ENCODE data around the gene ARHGAP6.
"Not testable (repeated sequence)": the region's sequence is repeated elsewhere in the genome, so short reads cannot be mapped to it uniquely, and the experiment has no call there.

The ARHGAP6 gene

GRCh38 chrX:11540532-11541377 is 125.0 kb downstream of the ARHGAP6 start:
- H3K9me3 ChIP-seq (ENCODE audit: control insufficient read depth, insufficient read depth, low read length): no peaks in the 10 kb centered on the region
- no peaks in the 10 kb centered on the region for H3K36me3 ChIP-seq (ENCODE audit: insufficient read depth, low read length)
- H3K4me1 ChIP-seq (ENCODE audit: insufficient read depth, low read length): no peaks in the 10 kb centered on the region
- no peak overlapping the region for H3K9ac ChIP-seq (ENCODE audit: low read depth, low read length)

- Histone ChIP-seq H3K36me3 (ENCODE audit: insufficient read depth, low read length) (no peaks in the 10 kb centered on the region), H3K4me1 (ENCODE audit: insufficient read depth, low read length) (no peaks in the 10 kb centered on the region), H3K9ac (ENCODE audit: low read depth, low read length) (no peak overlapping the region), H3K9me3 (ENCODE audit: control insufficient read depth, insufficient read depth, low read length) (no peaks in the 10 kb centered on the region)
These were observed 128.6 kb downstream of the ARHGAP6 start for GRCh38 chrX:11537141-11537540.

GRCh38 chrX:11535156-11535919 is 130.4 kb downstream of the ARHGAP6 start:
- H3K36me3 ChIP-seq (ENCODE audit: insufficient read depth, low read length): no peaks in the 10 kb centered on the region
- no peak overlapping the region for H3K9ac ChIP-seq (ENCODE audit: low read depth, low read length)
- H3K4me1 ChIP-seq (ENCODE audit: insufficient read depth, low read length): no peaks in the 10 kb centered on the region
- no peaks in the 10 kb centered on the region for H3K9me3 ChIP-seq (ENCODE audit: control insufficient read depth, insufficient read depth, low read length)

DNA sequence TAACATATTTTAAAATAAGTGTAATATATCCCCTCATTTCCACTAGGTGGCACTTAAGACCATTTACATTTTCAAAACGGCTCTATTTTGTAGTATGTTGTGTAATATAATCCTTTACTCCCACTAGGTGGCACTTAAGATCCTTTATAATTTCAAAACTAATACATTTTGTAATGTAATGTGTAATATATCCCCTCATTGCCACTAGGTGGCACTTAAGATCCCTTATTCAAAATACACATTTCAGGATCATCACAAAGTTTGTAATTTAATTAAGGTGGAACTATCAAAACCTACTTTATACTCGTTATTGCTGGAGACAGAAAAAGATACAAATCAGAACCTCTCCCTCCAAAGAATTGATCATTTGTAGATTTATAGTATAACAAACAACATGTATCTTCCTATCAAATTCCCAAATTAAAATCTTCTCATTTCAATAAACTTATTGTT is 132.5 kb downstream of the ARHGAP6 start:
- no peaks in the 10 kb centered on the region for H3K36me3 ChIP-seq (ENCODE audit: insufficient read depth, low read length)
- no peaks in the 10 kb centered on the region for H3K4me1 ChIP-seq (ENCODE audit: insufficient read depth, low read length)
- H3K9ac ChIP-seq (ENCODE audit: low read depth, low read length): no peak overlapping the region
- no peaks in the 10 kb centered on the region for H3K9me3 ChIP-seq (ENCODE audit: control insufficient read depth, insufficient read depth, low read length)

- no peaks in the 10 kb centered on the region for H3K4me1 ChIP-seq (ENCODE audit: insufficient read depth, low read length)
- H3K9me3 ChIP-seq (ENCODE audit: control insufficient read depth, insufficient read depth, low read length): no peaks in the 10 kb centered on the region
- no peak overlapping the region for H3K9ac ChIP-seq (ENCODE audit: low read depth, low read length)
- no peaks in the 10 kb centered on the region for H3K36me3 ChIP-seq (ENCODE audit: insufficient read depth, low read length)
These were observed 133.2 kb downstream of the ARHGAP6 start for GRCh38 chrX:11532291-11533078.

DNA sequence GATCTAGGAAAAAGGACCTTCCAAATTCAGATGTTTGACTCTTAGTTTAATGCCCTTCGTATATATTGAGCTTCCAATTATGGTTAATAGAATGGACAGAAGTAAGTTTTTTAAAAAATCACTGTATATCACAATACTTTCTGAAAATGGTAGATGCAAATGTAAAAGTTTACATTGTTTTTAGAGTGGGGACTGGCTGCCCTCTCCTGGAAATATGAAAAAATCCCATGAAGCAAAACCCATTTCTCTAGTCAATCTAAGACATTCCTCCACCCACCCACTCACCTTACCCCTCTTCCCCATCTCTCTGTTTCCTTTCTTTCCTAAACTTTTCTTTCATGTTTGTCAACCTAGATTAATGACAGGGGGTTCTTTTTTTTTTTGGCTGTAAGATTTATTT is 134.5 kb downstream of the ARHGAP6 start:
- no peaks in the 10 kb centered on the region for H3K36me3 ChIP-seq (ENCODE audit: insufficient read depth, low read length)
- no peaks in the 10 kb centered on the region for H3K9me3 ChIP-seq (ENCODE audit: control insufficient read depth, insufficient read depth, low read length)
- H3K4me1 ChIP-seq (ENCODE audit: insufficient read depth, low read length): no peaks in the 10 kb centered on the region
- no peak overlapping the region for H3K9ac ChIP-seq (ENCODE audit: low read depth, low read length)

GRCh38 chrX:11530621-11531020 is 135.1 kb downstream of the ARHGAP6 start:
- Histone ChIP-seq H3K36me3 (ENCODE audit: insufficient read depth, low read length) (no peaks in the 10 kb centered on the region), H3K9ac (ENCODE audit: low read depth, low read length) (no peak overlapping the region), H3K4me1 (ENCODE audit: insufficient read depth, low read length) (no peaks in the 10 kb centered on the region), H3K9me3 (ENCODE audit: control insufficient read depth, insufficient read depth, low read length) (no peaks in the 10 kb centered on the region)

DNA sequence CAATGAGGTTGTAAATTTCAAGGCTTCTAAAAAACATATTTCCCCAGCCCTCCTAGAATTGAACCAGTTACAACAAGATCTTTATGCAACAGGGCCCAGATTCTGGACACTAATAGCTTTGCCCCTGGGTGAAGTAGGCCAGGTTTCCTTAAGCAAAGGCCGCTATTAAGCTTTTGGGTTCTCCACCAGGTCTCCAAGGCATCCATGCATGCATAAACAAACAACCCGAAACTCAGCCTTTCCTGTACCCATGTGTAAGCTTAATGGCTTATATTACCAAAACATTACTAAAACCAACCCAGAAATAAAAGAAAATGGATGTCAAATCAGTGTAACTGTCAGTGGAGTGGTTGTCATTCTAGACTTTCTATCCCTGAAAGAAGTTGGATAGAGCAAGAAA is 137.1 kb downstream of the ARHGAP6 start:
- H3K9me3 ChIP-seq (ENCODE audit: control insufficient read depth, insufficient read depth, low read length): no peaks in the 10 kb centered on the region
- no peak overlapping the region for H3K9ac ChIP-seq (ENCODE audit: low read depth, low read length)
- H3K36me3 ChIP-seq (ENCODE audit: insufficient read depth, low read length): no peaks in the 10 kb centered on the region
- no peaks in the 10 kb centered on the region for H3K4me1 ChIP-seq (ENCODE audit: insufficient read depth, low read length)

DNA sequence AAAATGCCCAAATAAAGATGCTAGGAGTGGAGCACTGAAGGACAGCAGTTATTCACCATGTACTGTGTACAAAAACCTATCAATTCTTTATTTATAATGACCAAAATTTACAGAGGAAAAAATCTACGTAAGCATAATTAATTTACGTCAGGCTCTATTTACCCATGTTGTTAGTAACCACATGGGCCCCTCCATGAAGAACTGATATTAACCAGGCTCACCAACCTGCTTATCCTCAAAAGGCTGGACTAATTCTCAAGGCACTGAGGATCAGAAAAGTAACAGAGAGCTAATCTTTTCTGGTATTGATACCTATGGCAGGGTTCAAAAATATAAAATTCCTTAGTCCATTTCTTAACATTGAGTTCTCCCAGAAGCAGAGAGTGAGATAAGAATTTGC is 140.0 kb downstream of the ARHGAP6 start:
- Histone ChIP-seq H3K36me3 (ENCODE audit: insufficient read depth, low read length) (no peaks in the 10 kb centered on the region), H3K9ac (ENCODE audit: low read depth, low read length) (no peak overlapping the region), H3K9me3 (ENCODE audit: control insufficient read depth, insufficient read depth, low read length) (no peaks in the 10 kb centered on the region), H3K4me1 (ENCODE audit: insufficient read depth, low read length) (no peaks in the 10 kb centered on the region)

GRCh38 chrX:11519234-11519633 is 146.5 kb downstream of the ARHGAP6 start:
- H3K9ac ChIP-seq (ENCODE audit: low read depth, low read length); H3K4me1 ChIP-seq (ENCODE audit: insufficient read depth, low read length); H3K36me3 ChIP-seq (ENCODE audit: insufficient read depth, low read length); H3K9me3 ChIP-seq (ENCODE audit: control insufficient read depth, insufficient read depth, low read length): not testable (repeated sequence)

GRCh38 chrX:11509786-11510185 is 155.9 kb downstream of the ARHGAP6 start:
- Histone ChIP-seq H3K4me1 (ENCODE audit: insufficient read depth, low read length) (no peaks in the 10 kb centered on the region), H3K9me3 (ENCODE audit: control insufficient read depth, insufficient read depth, low read length) (no peaks in the 10 kb centered on the region), H3K36me3 (ENCODE audit: insufficient read depth, low read length) (no peaks in the 10 kb centered on the region), H3K9ac (ENCODE audit: low read depth, low read length) (no peak overlapping the region)

GRCh38 chrX:11504234-11504633 is 161.5 kb downstream of the ARHGAP6 start:
- no peaks in the 10 kb centered on the region for H3K36me3 ChIP-seq (ENCODE audit: insufficient read depth, low read length)
- no peak overlapping the region for H3K9ac ChIP-seq (ENCODE audit: low read depth, low read length)
- no peaks in the 10 kb centered on the region for H3K4me1 ChIP-seq (ENCODE audit: insufficient read depth, low read length)
- no peaks in the 10 kb centered on the region for H3K9me3 ChIP-seq (ENCODE audit: control insufficient read depth, insufficient read depth, low read length)

GRCh38 chrX:11499076-11500044 is 166.4 kb downstream of the ARHGAP6 start:
- H3K9me3 ChIP-seq (ENCODE audit: control insufficient read depth, insufficient read depth, low read length): 0 out of 2 replicates have a peak, but pooled peaks cover 2% of the 10 kb centered on the region
- no peaks in the 10 kb centered on the region for H3K36me3 ChIP-seq (ENCODE audit: insufficient read depth, low read length)
- H3K4me1 ChIP-seq (ENCODE audit: insufficient read depth, low read length): no peaks in the 10 kb centered on the region
- no peak overlapping the region for H3K9ac ChIP-seq (ENCODE audit: low read depth, low read length)

Data from ES-I3 (cell line).